Measurements from ENCODE around the gene ZNF471. TPM values are rescaled to one million over a fixed set of nuclear protein-coding genes. Genes with fewer than 3 reads are reported as not detected.

The ZNF471 gene
- total RNA-seq, 1 donor from 2014 or later, result 12.8 TPM

- no peak for DNase-seq (ENCODE audit: low spot score)
Measured at GRCh38 chr19:56573914-56574313, 66.3 kb downstream of the ZNF471 start.

DNA sequence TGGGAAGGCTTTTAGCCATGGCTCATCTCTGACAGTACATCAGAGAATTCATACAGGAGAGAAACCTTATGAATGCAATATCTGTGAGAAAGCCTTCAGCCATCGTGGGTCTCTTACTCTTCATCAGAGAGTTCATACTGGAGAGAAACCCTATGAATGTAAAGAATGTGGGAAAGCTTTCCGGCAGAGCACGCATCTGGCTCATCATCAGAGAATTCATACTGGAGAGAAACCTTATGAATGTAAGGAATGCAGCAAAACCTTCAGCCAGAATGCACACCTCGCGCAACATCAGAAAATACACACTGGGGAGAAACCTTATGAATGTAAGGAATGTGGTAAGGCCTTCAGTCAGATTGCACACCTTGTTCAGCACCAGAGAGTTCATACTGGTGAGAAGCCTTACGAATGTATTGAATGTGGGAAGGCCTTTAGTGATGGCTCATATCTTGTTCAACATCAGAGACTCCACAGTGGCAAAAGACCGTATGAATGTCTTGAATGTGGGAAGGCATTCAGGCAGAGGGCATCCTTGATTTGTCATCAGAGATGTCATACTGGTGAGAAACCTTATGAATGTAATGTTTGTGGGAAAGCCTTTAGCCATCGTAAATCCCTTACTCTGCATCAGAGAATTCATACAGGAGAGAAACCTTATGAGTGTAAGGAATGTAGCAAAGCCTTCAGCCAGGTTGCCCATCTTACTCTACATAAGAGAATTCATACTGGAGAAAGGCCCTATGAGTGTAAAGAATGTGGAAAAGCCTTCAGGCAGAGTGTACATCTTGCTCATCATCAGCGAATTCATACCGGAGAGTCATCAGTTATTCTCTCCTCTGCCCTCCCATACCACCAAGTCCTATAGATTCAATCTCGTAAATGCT lies 70.3 kb downstream of the ZNF471 start:
- DNase-seq (ENCODE audit: low spot score), result no peak

Other genes with a start within 250 kb of the ZNF471 start
- gene EDDM13, start 235.1 kb upstream of the ZNF471 start, total RNA-seq (ENCODE audit: insufficient read depth, low replicate concordance), result not detected
- gene ZSCAN5A, start 193.0 kb upstream of the ZNF471 start, total RNA-seq (ENCODE audit: insufficient read depth, low replicate concordance), result 1.9 TPM
- 11.3 TPM for gene ZNF582, start 114.3 kb upstream of the ZNF471 start, total RNA-seq (ENCODE audit: insufficient read depth, low replicate concordance)
- 25.3 TPM for gene ZNF583, start 103.5 kb upstream of the ZNF471 start, total RNA-seq (ENCODE audit: insufficient read depth, low replicate concordance)
- 11.8 TPM for gene ZNF667, start 30.5 kb upstream of the ZNF471 start, total RNA-seq (ENCODE audit: insufficient read depth, low replicate concordance)
- 23.4 TPM for gene ZFP28, start 31.1 kb downstream of the ZNF471 start, total RNA-seq (ENCODE audit: insufficient read depth, low replicate concordance)
- 12.0 TPM for gene ZNF470, start 59.6 kb downstream of the ZNF471 start, total RNA-seq (ENCODE audit: insufficient read depth, low replicate concordance)
- 5.8 TPM for gene ZNF71, start 87.4 kb downstream of the ZNF471 start, total RNA-seq (ENCODE audit: insufficient read depth, low replicate concordance)
- gene SMIM17, start 135.3 kb downstream of the ZNF471 start, total RNA-seq (ENCODE audit: insufficient read depth, low replicate concordance), result 3.4 TPM
- gene ZNF835, start 163.9 kb downstream of the ZNF471 start, total RNA-seq (ENCODE audit: insufficient read depth, low replicate concordance), result 1.2 TPM